ENCODE results near the gene AGL.
A peak's percentile ranks its signal among the peaks of the same experiment; 100 is the strongest.
"Not testable (repeated sequence)": the region's sequence is repeated elsewhere in the genome, so short reads cannot be mapped to it uniquely, and the experiment has no call there.

Gene AGL

GRCh38 chr1:99849744-99850458 lies at the start of gene AGL:
Gene AGL, plus strand, starts transcription at chr1:99850361. Its CDS starts 682 bp downstream, at chr1:99851043.
- peak; percentile 65 for DNase-seq

GRCh38 chr1:99801584-99801983 lies 48.6 kb upstream of the AGL start:
- no peak for DNase-seq

- DNase-seq, result no peak
Observed at GRCh38 chr1:99806882-99807281, 43.3 kb upstream of the AGL start.

- peak; percentile 88 for DNase-seq
Observed at GRCh38 chr1:99808391-99809115, 41.6 kb upstream of the AGL start.

GRCh38 chr1:99811075-99811474 lies 39.1 kb upstream of the AGL start:
- no peak for DNase-seq

GRCh38 chr1:99811747-99812146 lies 38.4 kb upstream of the AGL start:
- DNase-seq, result no peak

GRCh38 chr1:99814373-99814900 lies 35.7 kb upstream of the AGL start:
- DNase-seq, result no peak

GRCh38 chr1:99816656-99817055 lies 33.5 kb upstream of the AGL start:
- no peak for DNase-seq

- no peak for DNase-seq
Observed at GRCh38 chr1:99818063-99818699, 32.0 kb upstream of the AGL start.

- DNase-seq, result no peak
Observed at GRCh38 chr1:99820546-99820945, 29.6 kb upstream of the AGL start.

GRCh38 chr1:99825098-99825497 lies 25.1 kb upstream of the AGL start:
- no peak for DNase-seq

- no peak for DNase-seq
Observed at GRCh38 chr1:99825702-99826101, 24.5 kb upstream of the AGL start.

GRCh38 chr1:99827970-99828369 lies 22.2 kb upstream of the AGL start:
- no peak for DNase-seq

GRCh38 chr1:99829269-99829668 lies 20.9 kb upstream of the AGL start:
- no peak for DNase-seq

- DNase-seq, result not testable (repeated sequence)
Observed at GRCh38 chr1:99833911-99834310, 16.2 kb upstream of the AGL start.

GRCh38 chr1:99836171-99837103 lies 13.7 kb upstream of the AGL start:
- DNase-seq, result not testable (repeated sequence)

- not testable (repeated sequence) for DNase-seq
Observed at GRCh38 chr1:99840353-99840752, 9.8 kb upstream of the AGL start.

- DNase-seq, result no peak
Observed at GRCh38 chr1:99843760-99844159, 6.4 kb upstream of the AGL start.

GRCh38 chr1:99845201-99845600 lies 5.0 kb upstream of the AGL start:
- not testable (repeated sequence) for DNase-seq

- DNase-seq, result no peak
Observed at GRCh38 chr1:99849413-99849743, 783 bp upstream of the AGL start.

GRCh38 chr1:99850459-99851291 lies 514 bp downstream of the AGL start:
- DNase-seq, result no peak
